GOT3 (cell line): Measurements from ENCODE around the gene HYPK.

ENCODE experiments used
- DNase-seq: peaks from one replicate; lab custom pipeline; 2025; ENCODE audit warnings: mixed read lengths; lab: John Stamatoyannopoulos, UW

The HYPK gene

GRCh38 chr15:43851251-43851650 lies 50.9 kb downstream of the HYPK start:
- DNase-seq = no peak

GRCh38 chr15:43852607-43853006 lies 52.2 kb downstream of the HYPK start:
- DNase-seq = no peak
